Brain microvascular endothelial cell (primary cell): ENCODE measurements around the gene IFI6.

Experiments used
- DNase-seq: peaks from one replicate; pipeline ENCODE4 v3.0.0-alpha.2; 2020
- H3K27ac ChIP-seq: fragments of 250-450 bp; sonication (Bioruptor Pico); 2 replicates; pipeline ENCODE4 v1.5.1; 2020; ENCODE audit warnings: mild to moderate bottlenecking, moderate library complexity
- H3K27me3 ChIP-seq: fragments of 250-450 bp; sonication (Bioruptor Pico); replicated peaks from 2 replicates; pipeline ENCODE4 v1.5.1; 2020; ENCODE audit warnings: mild to moderate bottlenecking
- H3K36me3 ChIP-seq: fragments of 250-450 bp; sonication (Bioruptor Pico); replicated peaks from 2 replicates; pipeline ENCODE4 v1.5.1; 2020; ENCODE audit warnings: mild to moderate bottlenecking
- H3K4me3 ChIP-seq: 2 replicates; pipeline ENCODE4 v1.5.1; 2011; ENCODE audit warnings: low read depth, mild to moderate bottlenecking, control low read depth, low read length, moderate library complexity
- in situ Hi-C: cut with HindIII; loops from 2 replicates; pipeline ENCODE4 v1.10.0; 2017; ENCODE audit warnings: low sequenced_read_pairs, low pct_ligation_motif_present
- TF ChIP-seq, protein P1 (sequence below): IDR thresholded peaks from 2 replicates; pipeline ENCODE4 v1.5.1; 2011; ENCODE audit warnings: low read depth, mild to moderate bottlenecking, moderate library complexity, low read length, control low read depth, inconsistent platforms; ENCODE audit errors: missing control alignments

IFI6 gene

DNA sequence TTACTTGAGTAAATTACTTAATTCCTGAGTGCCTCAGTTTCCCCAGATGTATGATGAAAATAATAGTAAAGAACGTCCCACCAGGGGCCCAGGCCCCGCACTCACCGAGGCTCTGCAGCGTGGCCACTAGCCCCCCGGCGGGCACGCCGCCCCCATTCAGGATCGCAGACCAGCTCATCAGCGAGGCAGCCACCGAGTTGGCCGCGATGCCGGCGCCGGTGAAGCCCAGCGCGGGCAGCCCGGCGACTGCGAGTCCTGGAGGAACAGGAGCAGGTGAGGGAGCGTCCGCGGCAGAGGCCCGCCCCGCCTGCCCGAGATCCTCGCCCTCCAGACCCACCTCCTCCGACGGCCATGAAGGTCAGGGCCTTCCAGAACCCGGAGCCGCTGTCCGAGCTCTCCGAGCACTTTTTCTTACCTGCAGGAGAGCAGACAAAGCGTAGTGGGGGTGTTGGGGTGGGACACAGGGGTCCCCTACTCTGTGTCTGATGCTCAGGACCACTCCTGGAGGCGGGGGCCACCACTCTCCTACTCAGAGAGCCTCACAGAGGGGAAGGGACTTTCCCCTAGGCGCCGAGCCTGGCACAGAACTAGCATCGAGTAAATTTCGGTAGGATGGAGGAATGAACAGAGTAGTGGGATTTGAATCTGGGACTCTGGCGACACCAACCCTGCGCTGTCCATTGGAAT is 3.7 kb downstream of the IFI6 start:
- Histone ChIP-seq H3K27me3 (no peaks in the 10 kb centered on the region), H3K27ac (no peak overlapping the region), H3K36me3 (no peaks in the 10 kb centered on the region), H3K4me3 (no peak overlapping the region)
- TF ChIP-seq, protein P1, sequence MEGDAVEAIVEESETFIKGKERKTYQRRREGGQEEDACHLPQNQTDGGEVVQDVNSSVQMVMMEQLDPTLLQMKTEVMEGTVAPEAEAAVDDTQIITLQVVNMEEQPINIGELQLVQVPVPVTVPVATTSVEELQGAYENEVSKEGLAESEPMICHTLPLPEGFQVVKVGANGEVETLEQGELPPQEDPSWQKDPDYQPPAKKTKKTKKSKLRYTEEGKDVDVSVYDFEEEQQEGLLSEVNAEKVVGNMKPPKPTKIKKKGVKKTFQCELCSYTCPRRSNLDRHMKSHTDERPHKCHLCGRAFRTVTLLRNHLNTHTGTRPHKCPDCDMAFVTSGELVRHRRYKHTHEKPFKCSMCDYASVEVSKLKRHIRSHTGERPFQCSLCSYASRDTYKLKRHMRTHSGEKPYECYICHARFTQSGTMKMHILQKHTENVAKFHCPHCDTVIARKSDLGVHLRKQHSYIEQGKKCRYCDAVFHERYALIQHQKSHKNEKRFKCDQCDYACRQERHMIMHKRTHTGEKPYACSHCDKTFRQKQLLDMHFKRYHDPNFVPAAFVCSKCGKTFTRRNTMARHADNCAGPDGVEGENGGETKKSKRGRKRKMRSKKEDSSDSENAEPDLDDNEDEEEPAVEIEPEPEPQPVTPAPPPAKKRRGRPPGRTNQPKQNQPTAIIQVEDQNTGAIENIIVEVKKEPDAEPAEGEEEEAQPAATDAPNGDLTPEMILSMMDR: no peak
- in situ Hi-C loops: no loop called here
- no peak for DNase-seq

DNA sequence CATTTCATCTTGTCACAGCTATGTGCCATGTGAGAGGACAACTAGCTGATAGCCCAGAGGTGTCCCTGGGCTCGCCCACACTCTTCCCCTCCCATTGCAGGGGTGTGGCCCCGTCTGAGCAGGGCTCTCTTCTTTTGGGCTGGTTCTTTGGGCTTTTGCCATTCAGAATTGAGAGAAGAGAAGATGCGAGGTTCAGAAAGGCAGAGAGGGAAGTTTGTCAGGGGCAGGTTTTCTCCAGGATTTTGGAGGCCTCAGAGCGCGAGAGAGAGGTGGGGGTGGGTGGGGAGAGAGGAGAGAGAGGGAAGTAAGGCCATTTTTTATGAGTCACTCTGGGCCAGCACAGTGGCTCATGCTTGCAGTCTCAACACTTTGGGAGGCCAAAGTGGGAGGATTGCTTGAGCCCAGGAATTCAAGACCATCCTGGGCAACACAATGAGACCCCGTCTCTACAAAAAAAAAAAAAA is 5.2 kb downstream of the IFI6 start:
- H3K4me3 ChIP-seq: no peak overlapping the region
- no peak for DNase-seq
- no peaks in the 10 kb centered on the region for H3K27me3 ChIP-seq
- H3K36me3 ChIP-seq: no peaks in the 10 kb centered on the region
- in situ Hi-C loops: no loop called here
- TF ChIP-seq, protein P1: no peak
- H3K27ac ChIP-seq: no peak overlapping the region

DNA sequence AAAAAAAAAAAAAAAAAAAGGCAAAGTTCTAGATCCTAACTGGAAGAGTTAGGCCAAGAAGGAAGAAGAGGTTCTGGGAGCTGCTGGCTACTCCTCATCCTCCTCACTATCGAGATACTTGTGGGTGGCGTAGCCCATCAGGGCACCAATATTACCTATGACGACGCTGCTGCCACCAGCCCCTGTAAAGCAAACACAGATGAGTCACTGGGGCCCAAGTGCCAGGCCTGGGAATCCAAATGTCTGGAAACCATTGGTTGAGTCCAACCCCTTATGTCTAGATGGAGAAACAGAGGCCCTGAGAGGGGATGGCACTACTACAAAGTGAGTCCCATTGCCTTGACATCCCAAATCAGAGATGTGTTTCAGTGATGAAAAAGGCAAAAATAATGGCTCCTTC is 5.7 kb downstream of the IFI6 start:
- Histone ChIP-seq H3K4me3 (no peak overlapping the region), H3K27ac (no peak overlapping the region), H3K36me3 (no peaks in the 10 kb centered on the region), H3K27me3 (no peaks in the 10 kb centered on the region)
- TF ChIP-seq, protein P1: no peak
- DNase-seq: no peak
- in situ Hi-C loops: no loop called here

DNA sequence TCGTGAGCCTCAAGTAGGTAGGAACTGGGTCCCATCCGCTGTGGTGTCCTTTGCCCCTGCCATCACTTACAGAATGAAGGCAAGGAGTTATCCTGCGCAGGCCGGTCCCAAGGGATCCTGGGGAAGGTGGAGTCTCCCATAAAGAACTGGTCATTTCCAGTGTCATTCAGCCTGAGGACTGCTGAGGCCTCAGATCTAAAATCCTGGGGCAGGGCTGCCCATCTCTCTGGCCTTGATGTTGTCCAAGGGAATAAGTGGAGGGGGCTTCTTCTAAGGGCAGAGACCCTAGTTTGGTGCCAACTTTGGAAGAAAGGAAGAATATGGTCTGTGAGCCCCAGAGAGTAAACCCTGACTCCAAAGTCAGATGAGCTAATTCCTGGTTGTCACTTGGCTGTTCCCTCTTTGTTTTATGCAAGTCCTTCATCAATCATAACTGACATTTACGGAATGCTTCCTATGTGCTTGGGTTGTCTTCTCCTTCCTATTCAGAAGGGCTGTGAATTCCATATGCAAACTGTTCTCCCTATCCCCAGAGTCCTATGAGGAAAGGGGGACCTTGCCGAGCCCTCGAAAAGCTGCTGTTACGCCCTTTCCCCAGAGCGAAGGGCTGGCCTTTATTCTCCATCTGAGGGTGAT is 6.9 kb downstream of the IFI6 start:
- no peak overlapping the region for H3K27ac ChIP-seq
- DNase-seq: no peak

DNA sequence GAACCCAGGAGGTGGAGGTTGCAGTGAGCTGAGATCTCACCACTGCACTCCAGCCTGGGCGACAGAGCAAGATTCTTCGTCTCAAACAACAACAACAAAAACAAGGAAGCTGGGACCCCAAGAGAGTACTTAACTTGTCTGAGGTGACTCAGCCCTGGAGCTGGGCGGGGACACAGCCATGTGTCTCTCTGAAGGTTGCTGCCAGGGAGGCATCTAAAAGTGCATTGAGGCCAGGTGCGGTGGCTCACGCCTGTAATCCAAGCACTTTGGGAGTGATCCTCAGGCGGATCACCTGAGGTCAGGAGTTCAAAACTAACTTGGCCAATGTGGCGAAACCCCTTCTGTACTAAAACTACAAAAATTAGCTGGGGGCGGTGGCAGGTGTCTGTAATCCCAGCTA is 7.7 kb downstream of the IFI6 start:
- Histone ChIP-seq H3K27ac (no peak overlapping the region), H3K36me3 (no peaks in the 10 kb centered on the region), H3K4me3 (no peak overlapping the region), H3K27me3 (no peaks in the 10 kb centered on the region)
- DNase-seq: no peak
- in situ Hi-C loops: no loop called here
- TF ChIP-seq, protein P1: no peak

More for the DNA sequence above, 6.9 kb downstream of the IFI6 start:
- TF ChIP-seq, protein P1: no peak
- Histone ChIP-seq H3K36me3 (no peaks in the 10 kb centered on the region), H3K4me3 (no peak overlapping the region), H3K27me3 (no peaks in the 10 kb centered on the region)
- in situ Hi-C loops: no loop called here
